ENCODE measurements around the gene NECAP2.
"Not testable (repeated sequence)": the region's sequence is repeated elsewhere in the genome, so short reads cannot be mapped to it uniquely, and the experiment has no call there.

NECAP2 gene

GRCh38 chr1:16459352-16459925 lies 18.9 kb downstream of the NECAP2 start:
- DNase-seq, result no peak
- no peak for TF ChIP-seq POLR2A (IDR thresholded peaks at IDR 0.05; ENCODE audit: low read length)
- no peak for TF ChIP-seq GATA1 (IDR thresholded peaks at IDR 0.05; ENCODE audit: low read depth, low read length)

- no peak for DNase-seq
- no peak for TF ChIP-seq POLR2A (IDR thresholded peaks at IDR 0.05; ENCODE audit: low read length)
- no peak for TF ChIP-seq GATA1 (IDR thresholded peaks at IDR 0.05; ENCODE audit: low read depth, low read length)
Observed at GRCh38 chr1:16461681-16462080, 21.2 kb downstream of the NECAP2 start.

DNA sequence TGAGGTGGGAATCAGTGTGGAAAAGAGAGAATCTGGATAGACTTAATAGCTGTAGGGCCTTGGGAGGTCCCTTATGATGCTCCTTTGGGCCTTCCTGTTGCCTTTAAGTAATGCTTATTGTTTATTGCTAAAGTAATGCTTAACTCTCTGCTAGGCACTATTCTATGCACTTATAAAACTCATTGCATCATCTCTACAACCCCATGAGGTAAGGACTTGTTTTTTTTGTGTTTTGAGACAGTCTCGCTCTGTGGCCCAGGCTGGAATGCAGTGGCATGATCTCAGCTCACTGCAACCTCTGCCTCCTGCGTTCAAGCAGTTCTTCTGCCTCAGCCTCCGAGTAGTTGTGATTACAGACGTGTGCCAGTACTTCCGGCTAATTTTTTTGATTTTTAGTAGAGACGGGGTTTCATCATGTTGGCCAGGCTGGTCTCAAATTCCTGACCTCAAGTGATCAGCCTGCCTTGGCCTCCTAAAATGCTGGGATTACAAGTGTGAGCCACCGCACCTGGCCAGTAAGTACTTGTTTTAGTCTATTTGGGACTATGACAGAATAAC lies 22.3 kb downstream of the NECAP2 start:
- DNase-seq, result no peak
- TF ChIP-seq POLR2A (IDR thresholded peaks at IDR 0.05; ENCODE audit: low read length) (no peak), GATA1 (IDR thresholded peaks at IDR 0.05; ENCODE audit: low read depth, low read length) (no peak)

DNA sequence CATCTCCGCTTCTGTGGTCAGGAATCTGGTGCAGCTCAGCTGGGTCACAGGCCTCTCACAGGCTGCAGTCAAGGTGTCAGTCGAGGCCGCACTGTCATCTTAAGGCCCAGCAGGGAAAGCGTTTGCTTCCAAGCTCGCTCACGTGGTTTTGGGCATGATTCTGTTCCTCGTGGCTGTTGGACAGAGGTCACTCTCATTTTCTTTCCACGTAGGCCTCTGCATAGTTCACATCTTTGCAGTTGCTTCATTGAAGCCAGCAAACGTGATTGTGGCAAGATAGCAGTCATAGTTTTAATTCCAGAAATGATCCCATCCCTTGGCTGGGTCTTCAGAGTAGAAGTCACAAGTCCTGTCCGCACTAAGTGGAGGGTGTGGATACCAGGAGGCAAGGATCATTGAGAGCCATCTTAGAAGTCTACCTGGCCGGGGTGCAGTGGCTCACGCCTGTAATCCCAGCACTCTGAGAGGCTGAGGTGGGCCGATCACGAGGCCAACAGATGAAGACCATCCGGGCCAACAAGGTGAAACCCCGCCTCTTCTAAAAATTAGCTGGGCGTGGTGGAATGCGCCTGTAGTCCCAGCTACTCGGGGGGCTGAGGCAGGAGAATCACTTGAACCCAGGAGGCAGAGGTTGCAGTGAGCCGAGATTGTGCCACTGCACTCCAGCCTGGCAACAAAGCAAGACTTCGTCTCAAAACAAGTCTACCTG lies 24.5 kb downstream of the NECAP2 start:
- DNase-seq, result no peak
- TF ChIP-seq GATA1 (IDR thresholded peaks at IDR 0.05; ENCODE audit: low read depth, low read length), result no peak
- no peak for TF ChIP-seq POLR2A (IDR thresholded peaks at IDR 0.05; ENCODE audit: low read length)

GRCh38 chr1:16468558-16468957 lies 28.0 kb downstream of the NECAP2 start:
- DNase-seq, result no peak
- TF ChIP-seq GATA1 (IDR thresholded peaks at IDR 0.05; ENCODE audit: low read depth, low read length) (no peak), POLR2A (IDR thresholded peaks at IDR 0.05; ENCODE audit: low read length) (no peak)

- no peak for DNase-seq
- TF ChIP-seq POLR2A (IDR thresholded peaks at IDR 0.05; ENCODE audit: low read length) (no peak), GATA1 (IDR thresholded peaks at IDR 0.05; ENCODE audit: low read depth, low read length) (no peak)
Observed at GRCh38 chr1:16474166-16474800, 33.8 kb downstream of the NECAP2 start.

DNA sequence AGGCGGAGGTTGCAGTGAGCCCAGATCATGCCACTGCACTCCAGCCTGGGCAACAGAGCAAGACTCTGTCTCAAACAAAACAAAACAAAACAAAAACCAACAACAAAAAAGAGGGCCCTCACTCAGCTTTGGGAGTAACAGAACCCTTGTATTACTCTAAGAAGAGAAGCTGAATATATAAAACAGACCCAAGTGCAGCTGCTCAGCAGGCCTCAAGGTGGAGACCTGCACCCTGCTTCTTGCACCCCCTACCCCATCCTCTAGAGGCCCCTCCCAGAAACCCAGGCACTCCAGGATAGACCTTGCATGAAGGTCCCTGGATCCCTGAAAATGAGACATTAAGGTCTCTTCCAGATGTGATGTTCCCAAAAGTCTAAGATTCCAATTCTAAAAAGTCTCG lies 34.4 kb downstream of the NECAP2 start:
- DNase-seq, result not testable (repeated sequence)

DNA sequence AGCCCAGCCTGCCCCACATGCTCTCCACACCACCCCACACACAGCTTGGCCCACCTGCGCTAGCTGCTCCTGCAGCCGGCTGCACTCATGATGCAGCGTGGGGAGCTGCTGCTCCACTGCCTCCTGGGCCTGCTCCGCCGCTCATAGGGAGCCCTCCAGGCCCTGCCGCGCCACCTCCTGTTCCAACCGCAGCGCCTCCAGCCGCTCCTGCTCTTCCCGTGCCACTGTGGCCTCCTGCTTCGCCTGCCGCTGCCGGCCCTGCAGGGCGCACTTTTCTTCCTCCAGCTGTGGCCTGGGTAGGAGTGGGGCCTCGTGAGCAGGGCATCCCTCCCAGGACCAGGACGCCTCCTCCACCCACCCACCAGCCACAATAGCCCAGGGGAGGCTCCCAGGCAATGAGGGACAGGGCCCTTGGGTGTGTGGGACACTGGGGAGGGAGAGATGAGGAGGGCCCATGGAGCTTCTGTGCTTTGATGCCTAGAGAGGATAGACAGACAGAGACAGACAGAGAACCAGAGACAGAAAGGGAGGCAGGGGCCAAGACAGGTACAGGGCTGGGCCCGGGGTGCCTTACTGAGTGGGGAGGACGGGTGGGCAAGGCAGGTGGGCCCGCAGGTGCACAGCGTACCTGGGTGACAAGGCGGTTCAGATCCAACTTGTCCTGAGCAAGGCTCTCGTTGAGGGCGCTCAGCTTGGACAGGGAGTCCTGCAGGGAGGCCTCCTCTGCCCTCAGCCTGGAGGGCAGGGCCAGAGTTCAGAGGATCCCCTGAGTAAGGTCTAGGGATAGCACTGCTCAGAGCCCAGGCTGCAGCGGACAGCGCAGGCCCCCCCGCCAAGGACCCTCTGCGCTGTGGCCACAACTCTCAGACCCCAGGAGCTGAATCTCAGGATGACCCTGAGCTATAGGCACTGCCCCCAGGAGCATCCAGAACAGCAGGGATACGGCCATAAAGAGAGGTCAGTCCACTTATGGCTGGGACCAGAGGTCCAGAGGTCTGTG lies 35.5 kb downstream of the NECAP2 start:
- DNase-seq, result not testable (repeated sequence)

- DNase-seq, result no peak
- TF ChIP-seq POLR2A (IDR thresholded peaks at IDR 0.05; ENCODE audit: low read length) (no peak), GATA1 (IDR thresholded peaks at IDR 0.05; ENCODE audit: low read depth, low read length) (no peak)
Observed at GRCh38 chr1:16478091-16478490, 37.6 kb downstream of the NECAP2 start.

GRCh38 chr1:16483146-16483545 lies 42.6 kb downstream of the NECAP2 start:
- not testable (repeated sequence) for DNase-seq

- DNase-seq, result not testable (repeated sequence)
Observed at GRCh38 chr1:16483639-16484500, 43.3 kb downstream of the NECAP2 start.

DNA sequence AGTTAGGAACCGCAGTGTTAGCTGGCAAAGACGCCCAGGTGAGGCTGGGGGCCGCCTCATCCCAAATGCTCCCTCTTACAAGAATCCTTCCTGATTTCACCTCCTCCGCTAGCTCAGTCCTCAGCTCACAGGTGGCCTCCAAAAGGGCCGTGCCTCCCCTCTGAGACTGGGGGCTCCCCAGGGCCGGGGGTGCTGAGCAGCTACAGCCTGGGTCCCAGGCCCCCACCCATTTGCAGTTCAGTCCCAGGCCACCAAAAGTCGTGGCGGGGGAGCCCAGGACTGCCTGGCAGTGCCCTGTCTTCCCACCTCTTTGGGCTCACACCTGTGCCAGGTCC lies 43.9 kb downstream of the NECAP2 start:
- no peak for DNase-seq
- TF ChIP-seq GATA1 (IDR thresholded peaks at IDR 0.05; ENCODE audit: low read depth, low read length) (no peak), POLR2A (IDR thresholded peaks at IDR 0.05; ENCODE audit: low read length) (no peak)

DNA sequence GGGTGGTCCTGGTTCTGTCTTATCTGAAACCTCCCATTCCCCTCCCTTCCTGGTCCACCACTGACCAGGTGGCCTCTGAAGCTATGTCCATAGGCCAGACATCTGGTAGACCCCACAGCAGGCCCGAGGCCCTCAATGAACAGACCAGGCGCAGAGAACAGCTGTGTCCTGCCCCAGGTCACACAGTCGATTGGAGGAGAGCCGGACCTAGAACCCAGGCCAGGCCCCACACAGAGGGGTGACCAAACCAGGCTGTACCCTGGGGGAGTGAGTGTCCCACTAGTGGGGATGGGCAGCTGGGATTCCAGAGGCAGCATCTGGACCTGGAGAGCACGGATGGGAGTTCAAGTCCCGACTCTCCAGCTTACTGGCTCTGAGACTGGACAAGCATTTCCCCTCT lies 44.4 kb downstream of the NECAP2 start:
- TF ChIP-seq POLR2A (IDR thresholded peaks at IDR 0.05; ENCODE audit: low read length), result no peak
- TF ChIP-seq GATA1 (IDR thresholded peaks at IDR 0.05; ENCODE audit: low read depth, low read length), result no peak
- DNase-seq, result no peak

GRCh38 chr1:16486316-16486715 lies 45.8 kb downstream of the NECAP2 start:
- not testable (repeated sequence) for DNase-seq

- not testable (repeated sequence) for DNase-seq
Observed at GRCh38 chr1:16487011-16487410, 46.5 kb downstream of the NECAP2 start.

- not testable (repeated sequence) for DNase-seq
Observed at GRCh38 chr1:16489195-16489880, 48.8 kb downstream of the NECAP2 start.
